Spleen (tissue), 11 donors: ENCODE data around the gene FAT1. TPM values are rescaled to one million over a fixed set of nuclear protein-coding genes. Genes with fewer than 3 reads are reported as not detected.

Experiments
- DNase-seq: peaks from one replicate; pipeline ENCODE4 v3.0.0-alpha.2; 2020
- H3K27ac ChIP-seq, 8 donors: fragments of 200-600 bp; sonication (generic) in 7 of 8; 1 replicate in 4 of 8; 2 replicates in 4 of 8; pipeline versions ENCODE4 v1.5.0 to v1.8.0; 2016 to 2021; ENCODE audit warnings: inconsistent platforms in 4 of 8, mild to moderate bottlenecking in 4 of 8, moderate library complexity in 1 of 8
- H3K27me3 ChIP-seq, 7 donors: fragments of 200-600 bp; sonication (generic) in 6 of 7; replicated peaks in 1 of 7; 1 replicate in 4 of 7; 2 replicates in 3 of 7; pipeline versions ENCODE4 v1.5.0 to v1.8.0; 2016 to 2021; ENCODE audit warnings: inconsistent platforms in 3 of 7, mild to moderate bottlenecking in 1 of 7
- H3K36me3 ChIP-seq, 6 donors: fragments of 200-600 bp; sonication (generic) in 5 of 6; 1 replicate in 4 of 6; 2 replicates in 2 of 6; pipeline versions ENCODE4 v1.5.0 to v1.8.0; 2016 to 2021; ENCODE audit warnings: inconsistent platforms in 2 of 6
- H3K4me1 ChIP-seq, 6 donors: fragments of 200-600 bp; sonication (generic) in 5 of 6; 1 replicate in 3 of 6; 2 replicates in 3 of 6; pipeline versions ENCODE4 v1.5.0 to v1.8.0; 2016 to 2021; ENCODE audit warnings: inconsistent platforms in 3 of 6
- H3K4me3 ChIP-seq, 8 donors: fragments of 200-600 bp; sonication (generic) in 7 of 8; 1 replicate in 4 of 8; 2 replicates in 4 of 8; pipeline versions ENCODE4 v1.5.0 to v1.8.0; 2016 to 2021; ENCODE audit warnings: inconsistent platforms in 4 of 8, mild to moderate bottlenecking in 4 of 8, moderate library complexity in 2 of 8
- H3K9me3 ChIP-seq, 8 donors: fragments of 200-600 bp; sonication (generic) in 7 of 8; 1 replicate in 4 of 8; 2 replicates in 4 of 8; pipeline versions ENCODE4 v1.5.0 to v1.8.0; 2016 to 2021; ENCODE audit warnings: inconsistent platforms in 4 of 8
- POLR2A ChIP-seq, 3 donors: fragments of 450-650 bp; IDR thresholded peaks; one replicate each; pipeline ENCODE4 v1.5.1; 2017; ENCODE audit warnings: antibody characterized with exemption in 3 of 3, mild to moderate bottlenecking in 1 of 3
- POLR2AphosphoS5 ChIP-seq, 3 donors: sonication (generic); formaldehyde crosslinking; IDR thresholded peaks; one replicate each; pipeline ENCODE4 v1.5.1; 2017; ENCODE audit warnings: antibody characterized with exemption in 3 of 3
- WGBS, 5 donors: extraction: QIAGEN DNeasy Blood & Tissue Kit in 3 of 5; methylation state at CpG; one replicate each; pipeline versions ENCODE4 v1.1.5 to v1.1.7; 2013 to 2018; 5-methylcytosine and 5-hydroxymethylcytosine counted together
- intact Hi-C: fragments of 100-400 bp; cut with DNase I; formaldehyde crosslinking; loops from one replicate; pipeline ENCODE4 v1.15.0; 2023; ENCODE audit warnings: low total_unique reads
- polyA plus RNA-seq, 3 donors: library from polyadenylated mRNA; stranded (reverse); fragments of 200-250 nt; gene quantifications; one replicate each; pipeline ENCODE4 v1.2.1, GENCODE V29; 2013
- total RNA-seq, 7 donors: library from RNA; depleted of rRNA in 3 of 7; stranded (reverse); fragments of >200 nt in 3 of 7; fragmentation: NEBNext Ultra II Directional in 4 of 7; extraction: Animal tissue kit (Norgen Biotek cat#: 25700) in 4 of 7; gene quantifications; one replicate each; pipeline versions ENCODE4 v1.1.0 to v1.2.1, GENCODE V29; 2016 to 2021
- TF ChIP-seq, protein P1 (sequence below), 11 experiments: fragments of 200-600 bp in 7 of 11; fragments of 450-650 bp in 4 of 11; sonication (generic) in 4 of 11; IDR thresholded peaks in 8 of 11; conservative IDR thresholded peaks in 3 of 11; 1 replicate in 7 of 11; 2 replicates in 4 of 11; pipeline versions ENCODE4 v1.4.0 to v1.8.0; 2016 to 2021; ENCODE audit warnings: antibody characterized with exemption in 11 of 11, inconsistent platforms in 4 of 11, mild to moderate bottlenecking in 1 of 11
- donor health status: healthy with polysubstance abuse.
- donor health status: DM: no; HTN: no; CAD: no; lungs with moderate emphysema.
- donor health status: DM: no; HTN: no; CAD: no.
- donor health status: Bipolar disorder and iron deficiency.
- donor health status: healthy.
- donor health status: DM: no; HTN: no; CAD: no.
- donor health status: DM: yes; HTN: yes; CAD: no.

FAT1 gene
- total and polyA plus RNA-seq, 10 donors, result 0.87 to 20.0 (median 4.6) TPM

DNA sequence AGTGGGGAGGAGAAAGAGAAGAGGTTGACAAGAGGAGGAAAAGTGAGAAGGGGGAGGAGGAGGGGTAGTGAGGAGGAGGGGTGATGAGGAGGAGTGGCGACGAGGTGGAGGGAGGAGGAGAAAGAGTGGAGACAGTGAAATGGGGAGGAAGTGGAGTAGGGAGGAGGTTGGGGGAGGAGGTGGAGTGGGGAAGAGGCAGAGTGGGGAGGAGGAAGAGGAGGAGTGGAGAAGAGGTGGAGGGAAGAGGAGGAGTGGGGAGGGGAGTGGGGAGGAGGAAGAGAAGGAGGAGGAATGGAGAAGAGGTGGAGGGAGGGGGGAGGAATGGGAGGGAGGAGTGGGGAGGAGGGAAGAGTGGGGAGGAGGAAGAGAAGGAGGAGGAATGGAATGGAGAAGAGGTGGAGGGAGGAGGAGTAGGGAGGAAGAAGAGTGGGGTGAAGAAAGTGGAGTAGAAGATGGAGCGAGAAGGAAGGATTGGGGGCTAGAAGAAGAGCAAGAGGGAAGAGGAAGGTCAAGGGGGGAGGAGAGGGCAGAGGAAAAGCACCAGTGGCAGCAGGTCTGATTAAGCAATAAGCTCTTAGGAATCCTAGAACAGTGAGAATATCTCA, 118.3 kb downstream of the FAT1 start:
- intact Hi-C loops, result no loop called here
- WGBS, 5 donors, result 70 to 85% (median 83%) methylated on average over 3 of the region's 3 CpGs
- H3K36me3 ChIP-seq, result no peaks in the 10 kb centered on the region

DNA sequence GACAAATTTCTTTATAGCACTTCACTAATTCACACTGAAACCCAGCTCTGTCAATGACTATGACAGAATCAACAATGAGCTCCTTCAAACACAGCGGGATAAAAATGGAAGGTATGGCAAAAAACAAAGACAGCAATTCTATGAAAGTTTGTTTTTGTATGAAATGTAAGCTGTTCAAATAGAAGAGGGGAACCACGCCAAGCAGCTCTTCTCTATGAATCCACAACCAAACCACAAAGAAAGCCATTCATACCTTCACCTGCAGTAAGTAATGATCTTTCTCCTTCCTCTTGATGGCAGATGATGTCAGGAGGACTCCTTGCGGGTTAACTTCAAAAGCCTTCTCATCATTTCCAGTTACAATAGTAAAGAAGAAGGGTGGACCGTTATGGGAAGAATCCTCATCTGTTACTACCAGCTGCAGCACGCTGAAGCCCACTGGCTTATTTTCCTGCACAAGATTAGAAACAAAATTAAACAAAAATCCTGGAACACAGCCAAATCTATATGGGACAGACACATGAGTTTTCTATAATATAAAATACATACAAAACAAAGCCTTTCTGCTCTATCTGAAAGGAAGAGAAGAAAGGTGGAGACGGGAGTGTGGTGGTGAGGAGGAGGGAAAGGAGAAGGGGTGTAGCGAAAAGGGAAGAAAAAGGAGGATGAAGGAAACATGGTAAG, 119.4 kb downstream of the FAT1 start:
- Histone ChIP-seq H3K4me3 (no peak overlapping the region), H3K27me3 (no peaks in the 10 kb centered on the region), H3K4me1 (no peaks in the 10 kb centered on the region), H3K9me3 (no peaks in the 10 kb centered on the region), H3K36me3 (no peaks in the 10 kb centered on the region), H3K27ac (no peak overlapping the region)
- WGBS, 5 donors, result 77 to 89% (median 79%) methylated on average over 7 of the region's 7 CpGs
- DNase-seq, result no peak
- TF ChIP-seq POLR2A (IDR thresholded peaks at IDR 0.05) (no peak), POLR2AphosphoS5 (IDR thresholded peaks at IDR 0.05) (no peak)
- TF ChIP-seq, protein P1, sequence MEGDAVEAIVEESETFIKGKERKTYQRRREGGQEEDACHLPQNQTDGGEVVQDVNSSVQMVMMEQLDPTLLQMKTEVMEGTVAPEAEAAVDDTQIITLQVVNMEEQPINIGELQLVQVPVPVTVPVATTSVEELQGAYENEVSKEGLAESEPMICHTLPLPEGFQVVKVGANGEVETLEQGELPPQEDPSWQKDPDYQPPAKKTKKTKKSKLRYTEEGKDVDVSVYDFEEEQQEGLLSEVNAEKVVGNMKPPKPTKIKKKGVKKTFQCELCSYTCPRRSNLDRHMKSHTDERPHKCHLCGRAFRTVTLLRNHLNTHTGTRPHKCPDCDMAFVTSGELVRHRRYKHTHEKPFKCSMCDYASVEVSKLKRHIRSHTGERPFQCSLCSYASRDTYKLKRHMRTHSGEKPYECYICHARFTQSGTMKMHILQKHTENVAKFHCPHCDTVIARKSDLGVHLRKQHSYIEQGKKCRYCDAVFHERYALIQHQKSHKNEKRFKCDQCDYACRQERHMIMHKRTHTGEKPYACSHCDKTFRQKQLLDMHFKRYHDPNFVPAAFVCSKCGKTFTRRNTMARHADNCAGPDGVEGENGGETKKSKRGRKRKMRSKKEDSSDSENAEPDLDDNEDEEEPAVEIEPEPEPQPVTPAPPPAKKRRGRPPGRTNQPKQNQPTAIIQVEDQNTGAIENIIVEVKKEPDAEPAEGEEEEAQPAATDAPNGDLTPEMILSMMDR (IDR thresholded peaks at IDR 0.05 in 8 of 11, conservative IDR thresholded peaks at IDR 0.05 in 3 of 11), result no peak
- intact Hi-C loops, result no loop called here

More for the DNA sequence above, 118.3 kb downstream of the FAT1 start:
- no peaks in the 10 kb centered on the region for H3K4me1 ChIP-seq
- no peak overlapping the region for H3K27ac ChIP-seq
- H3K4me3 ChIP-seq, result no peak overlapping the region
- H3K9me3 ChIP-seq, result no peaks in the 10 kb centered on the region
- H3K27me3 ChIP-seq, result no peaks in the 10 kb centered on the region
- DNase-seq, result no peak
- TF ChIP-seq POLR2AphosphoS5 (IDR thresholded peaks at IDR 0.05), result no peak

DNA sequence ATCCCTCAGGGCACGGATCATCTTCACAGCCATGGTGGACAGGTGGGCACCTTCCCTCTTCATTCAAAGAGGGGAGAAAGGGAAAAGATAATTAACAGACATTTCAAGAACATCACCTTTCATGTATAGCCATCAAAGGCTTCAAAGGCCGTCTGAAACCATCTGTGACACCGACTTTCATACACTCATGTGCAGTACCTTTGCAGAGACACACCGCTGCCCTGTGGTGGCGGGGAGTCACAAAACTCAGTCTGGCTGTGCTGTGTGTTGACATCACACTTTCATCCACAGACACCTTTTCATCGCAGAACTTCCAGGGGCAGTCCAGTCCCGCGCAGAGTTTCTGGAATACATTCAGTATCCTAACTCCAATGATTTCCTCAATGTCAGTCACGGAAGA, 120.7 kb downstream of the FAT1 start:
- no peaks in the 10 kb centered on the region for H3K36me3 ChIP-seq

GRCh38 chr4:186599483-186599882, 124.2 kb downstream of the FAT1 start:
- no peaks in the 10 kb centered on the region for H3K9me3 ChIP-seq
- TF ChIP-seq POLR2A (IDR thresholded peaks at IDR 0.05) (no peak), POLR2AphosphoS5 (IDR thresholded peaks at IDR 0.05) (no peak)
- TF ChIP-seq, protein P1 (IDR thresholded peaks at IDR 0.05 in 8 of 11, conservative IDR thresholded peaks at IDR 0.05 in 3 of 11), result no peak
- intact Hi-C loops, result no loop called here
- no peaks in the 10 kb centered on the region for H3K27me3 ChIP-seq
- WGBS, 5 donors, result 82 to 93% (median 90%) methylated on average over 10 of the region's 10 CpGs
- no peak for DNase-seq
- H3K4me1 ChIP-seq, result no peaks in the 10 kb centered on the region
- no peak overlapping the region for H3K4me3 ChIP-seq
- H3K27ac ChIP-seq, result no peak overlapping the region
- H3K36me3 ChIP-seq, result no peaks in the 10 kb centered on the region

More for the DNA sequence above, 120.7 kb downstream of the FAT1 start:
- no peak for DNase-seq
- H3K27me3 ChIP-seq, result no peaks in the 10 kb centered on the region
- TF ChIP-seq POLR2AphosphoS5 (IDR thresholded peaks at IDR 0.05) (no peak), POLR2A (IDR thresholded peaks at IDR 0.05) (no peak)
- TF ChIP-seq, protein P1 (IDR thresholded peaks at IDR 0.05 in 8 of 11, conservative IDR thresholded peaks at IDR 0.05 in 3 of 11), result no peak
- no peaks in the 10 kb centered on the region for H3K9me3 ChIP-seq
- H3K27ac ChIP-seq, result no peak overlapping the region
- intact Hi-C loops, result no loop called here
- no peaks in the 10 kb centered on the region for H3K4me1 ChIP-seq
- WGBS, 5 donors, result 87 to 95% (median 92%) methylated on average over 9 of the region's 9 CpGs
- no peak overlapping the region for H3K4me3 ChIP-seq
